T-helper 2 cell treated with Interferon-gamma antibody and Interleukin-4, amounts not matched to agents 5 μg/mL and 100 μg/mL, for 36 hours (primary cell): Measurements from ENCODE around the gene KRT86.
"Not testable (repeated sequence)": the region's sequence is repeated elsewhere in the genome, so short reads cannot be mapped to it uniquely, and the experiment has no call there.

Experiments
- DNase-seq: peaks from one replicate; pipeline ENCODE4 v3.0.0; 2021; ENCODE audit warnings: low spot score
- H3K27ac Mint-ChIP-seq: one replicate; pipeline ENCODE4 v1.8.0; 2021; ENCODE audit warnings: mild to moderate bottlenecking, mixed read lengths
- H3K27me3 Mint-ChIP-seq: one replicate; pipeline ENCODE4 v1.8.0; 2021; ENCODE audit warnings: low read depth, mixed read lengths
- H3K36me3 Mint-ChIP-seq: one replicate; pipeline ENCODE4 v1.8.0; 2021; ENCODE audit warnings: low read depth, mixed read lengths
- H3K4me1 Mint-ChIP-seq: one replicate; pipeline ENCODE4 v1.8.0; 2021; ENCODE audit warnings: low read depth, mixed read lengths
- H3K4me3 Mint-ChIP-seq: one replicate; pipeline ENCODE4 v1.8.0; 2022; ENCODE audit warnings: mild to moderate bottlenecking, moderate library complexity, mixed read lengths
- H3K9me3 Mint-ChIP-seq: one replicate; pipeline ENCODE4 v1.8.0; 2021; ENCODE audit warnings: mixed read lengths

KRT86 gene

GRCh38 chr12:52341066-52341580 is 66.7 kb downstream of the KRT86 start:
- H3K27me3 Mint-ChIP-seq, result no peaks in the 10 kb centered on the region
- no peak for DNase-seq
- H3K4me3 Mint-ChIP-seq, result no peak overlapping the region
- H3K27ac Mint-ChIP-seq, result no peak overlapping the region
- peaks cover 3% of the 10 kb centered on the region for H3K4me1 Mint-ChIP-seq
- no peaks in the 10 kb centered on the region for H3K9me3 Mint-ChIP-seq
- no peaks in the 10 kb centered on the region for H3K36me3 Mint-ChIP-seq

- Mint-ChIP-seq H3K4me1 (no peaks in the 10 kb centered on the region), H3K27ac (no peak overlapping the region), H3K9me3 (no peaks in the 10 kb centered on the region), H3K27me3 (peaks cover 3% of the 10 kb centered on the region), H3K4me3 (no peak overlapping the region), H3K36me3 (no peaks in the 10 kb centered on the region)
- no peak for DNase-seq
Observed at GRCh38 chr12:52342781-52343490, 68.5 kb downstream of the KRT86 start.

GRCh38 chr12:52343550-52343949 is 69.1 kb downstream of the KRT86 start:
- DNase-seq, result no peak
- no peaks in the 10 kb centered on the region for H3K9me3 Mint-ChIP-seq
- H3K27me3 Mint-ChIP-seq, result peaks cover 3% of the 10 kb centered on the region
- H3K27ac Mint-ChIP-seq, result no peak overlapping the region
- H3K4me1 Mint-ChIP-seq, result no peaks in the 10 kb centered on the region
- no peak overlapping the region for H3K4me3 Mint-ChIP-seq
- no peaks in the 10 kb centered on the region for H3K36me3 Mint-ChIP-seq

- H3K27me3 Mint-ChIP-seq, result peaks cover 3% of the 10 kb centered on the region
- H3K4me3 Mint-ChIP-seq, result no peak overlapping the region
- no peaks in the 10 kb centered on the region for H3K36me3 Mint-ChIP-seq
- H3K9me3 Mint-ChIP-seq, result no peaks in the 10 kb centered on the region
- no peak overlapping the region for H3K27ac Mint-ChIP-seq
- H3K4me1 Mint-ChIP-seq, result no peaks in the 10 kb centered on the region
- no peak for DNase-seq
Observed at GRCh38 chr12:52344111-52344510, 69.7 kb downstream of the KRT86 start.

- H3K4me3 Mint-ChIP-seq, H3K27ac Mint-ChIP-seq, H3K36me3 Mint-ChIP-seq, H3K9me3 Mint-ChIP-seq, H3K27me3 Mint-ChIP-seq, DNase-seq, H3K4me1 Mint-ChIP-seq: not testable (repeated sequence)
Observed at GRCh38 chr12:52345041-52345440, 70.6 kb downstream of the KRT86 start.

- no peak overlapping the region for H3K4me3 Mint-ChIP-seq
- no peaks in the 10 kb centered on the region for H3K36me3 Mint-ChIP-seq
- H3K9me3 Mint-ChIP-seq, result no peaks in the 10 kb centered on the region
- H3K27me3 Mint-ChIP-seq, result peaks cover 5% of the 10 kb centered on the region
- H3K27ac Mint-ChIP-seq, result no peak overlapping the region
- DNase-seq, result no peak
- H3K4me1 Mint-ChIP-seq, result peaks cover under 1% of the 10 kb centered on the region
Observed at GRCh38 chr12:52346593-52346992, 72.1 kb downstream of the KRT86 start.

GRCh38 chr12:52347016-52347415 is 72.6 kb downstream of the KRT86 start:
- Mint-ChIP-seq H3K4me1 (peaks cover 3% of the 10 kb centered on the region), H3K27ac (no peak overlapping the region), H3K27me3 (peaks cover 8% of the 10 kb centered on the region), H3K36me3 (no peaks in the 10 kb centered on the region), H3K4me3 (no peak overlapping the region), H3K9me3 (no peaks in the 10 kb centered on the region)
- DNase-seq, result no peak

- Mint-ChIP-seq H3K9me3 (no peaks in the 10 kb centered on the region), H3K27ac (no peak overlapping the region), H3K36me3 (no peaks in the 10 kb centered on the region), H3K4me1 (peaks cover 3% of the 10 kb centered on the region), H3K4me3 (no peak overlapping the region), H3K27me3 (peaks cover 12% of the 10 kb centered on the region)
- DNase-seq, result no peak
Observed at GRCh38 chr12:52347551-52348510, 73.4 kb downstream of the KRT86 start.

- H3K4me3 Mint-ChIP-seq, result no peak overlapping the region
- H3K27me3 Mint-ChIP-seq, result peaks cover 17% of the 10 kb centered on the region
- no peaks in the 10 kb centered on the region for H3K9me3 Mint-ChIP-seq
- H3K4me1 Mint-ChIP-seq, result peaks cover 3% of the 10 kb centered on the region
- DNase-seq, result no peak
- H3K36me3 Mint-ChIP-seq, result no peaks in the 10 kb centered on the region
- H3K27ac Mint-ChIP-seq, result no peak overlapping the region
Observed at GRCh38 chr12:52349196-52349595, 74.8 kb downstream of the KRT86 start.

- no peak overlapping the region for H3K4me3 Mint-ChIP-seq
- H3K4me1 Mint-ChIP-seq, result peaks cover 3% of the 10 kb centered on the region
- H3K27ac Mint-ChIP-seq, result no peak overlapping the region
- no peak for DNase-seq
- H3K27me3 Mint-ChIP-seq, result peaks cover 17% of the 10 kb centered on the region
- no peaks in the 10 kb centered on the region for H3K9me3 Mint-ChIP-seq
- H3K36me3 Mint-ChIP-seq, result no peaks in the 10 kb centered on the region
Observed at GRCh38 chr12:52350021-52350620, 75.7 kb downstream of the KRT86 start.

GRCh38 chr12:52350786-52351185 is 76.3 kb downstream of the KRT86 start:
- Mint-ChIP-seq H3K36me3 (no peaks in the 10 kb centered on the region), H3K4me1 (peaks cover 3% of the 10 kb centered on the region), H3K4me3 (no peak overlapping the region), H3K9me3 (no peaks in the 10 kb centered on the region), H3K27me3 (peaks cover 17% of the 10 kb centered on the region), H3K27ac (no peak overlapping the region)
- no peak for DNase-seq

GRCh38 chr12:52351196-52352059 is 77.0 kb downstream of the KRT86 start:
- peaks cover 3% of the 10 kb centered on the region for H3K4me1 Mint-ChIP-seq
- no peaks in the 10 kb centered on the region for H3K9me3 Mint-ChIP-seq
- H3K27ac Mint-ChIP-seq, result no peak overlapping the region
- H3K27me3 Mint-ChIP-seq, result peaks cover 17% of the 10 kb centered on the region
- H3K36me3 Mint-ChIP-seq, result no peaks in the 10 kb centered on the region
- no peak overlapping the region for H3K4me3 Mint-ChIP-seq
- DNase-seq, result no peak

GRCh38 chr12:52352951-52353350 is 78.5 kb downstream of the KRT86 start:
- Mint-ChIP-seq H3K4me1 (peaks cover 3% of the 10 kb centered on the region), H3K27ac (no peak overlapping the region), H3K36me3 (no peaks in the 10 kb centered on the region), H3K4me3 (no peak overlapping the region), H3K9me3 (no peaks in the 10 kb centered on the region), H3K27me3 (peaks cover 17% of the 10 kb centered on the region)
- DNase-seq, result no peak
